AG10803 (cell line): Measurements from ENCODE around the gene SLC2A10.
"Not testable (repeated sequence)": the region's sequence is repeated elsewhere in the genome, so short reads cannot be mapped to it uniquely, and the experiment has no call there.

Experiments
- DNase-seq: peaks from one replicate; pipeline ENCODE4 v3.0.0; 2010; ENCODE audit warnings: low read depth
- H3K4me3 ChIP-seq: 2 replicates; pipeline ENCODE4 v1.5.1; 2011; ENCODE audit warnings: mild to moderate bottlenecking, low read length, control low read depth
- CTCF ChIP-seq: conservative IDR thresholded peaks from 2 replicates; pipeline ENCODE4 v1.5.1; 2011; ENCODE audit warnings: mild to moderate bottlenecking, low read length, control low read depth, inconsistent platforms

SLC2A10 gene

DNA sequence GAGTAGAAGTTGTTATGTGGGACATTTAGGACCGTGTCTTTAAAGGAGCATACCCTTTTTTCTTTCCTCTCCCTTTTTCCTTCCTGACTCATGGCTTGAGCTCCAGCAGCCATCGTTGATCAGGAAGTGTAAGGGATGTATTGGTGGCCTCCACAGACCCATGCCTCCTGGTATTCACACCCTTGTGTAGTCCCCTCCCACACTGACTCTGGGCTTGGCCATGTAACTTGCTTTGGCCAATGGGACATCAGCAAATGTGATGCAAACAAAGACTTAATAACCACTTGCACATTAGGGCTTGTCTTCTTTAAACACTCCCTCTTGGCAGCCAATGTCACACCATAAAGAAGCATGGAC lies 39.2 kb upstream of the SLC2A10 start:
- TF ChIP-seq CTCF = no peak
- no peak for DNase-seq
- H3K4me3 ChIP-seq = no peak overlapping the region

- no peak for DNase-seq
- TF ChIP-seq CTCF = no peak
- H3K4me3 ChIP-seq = no peak overlapping the region
Measured at GRCh38 chr20:46670585-46671584, 38.6 kb upstream of the SLC2A10 start.

DNA sequence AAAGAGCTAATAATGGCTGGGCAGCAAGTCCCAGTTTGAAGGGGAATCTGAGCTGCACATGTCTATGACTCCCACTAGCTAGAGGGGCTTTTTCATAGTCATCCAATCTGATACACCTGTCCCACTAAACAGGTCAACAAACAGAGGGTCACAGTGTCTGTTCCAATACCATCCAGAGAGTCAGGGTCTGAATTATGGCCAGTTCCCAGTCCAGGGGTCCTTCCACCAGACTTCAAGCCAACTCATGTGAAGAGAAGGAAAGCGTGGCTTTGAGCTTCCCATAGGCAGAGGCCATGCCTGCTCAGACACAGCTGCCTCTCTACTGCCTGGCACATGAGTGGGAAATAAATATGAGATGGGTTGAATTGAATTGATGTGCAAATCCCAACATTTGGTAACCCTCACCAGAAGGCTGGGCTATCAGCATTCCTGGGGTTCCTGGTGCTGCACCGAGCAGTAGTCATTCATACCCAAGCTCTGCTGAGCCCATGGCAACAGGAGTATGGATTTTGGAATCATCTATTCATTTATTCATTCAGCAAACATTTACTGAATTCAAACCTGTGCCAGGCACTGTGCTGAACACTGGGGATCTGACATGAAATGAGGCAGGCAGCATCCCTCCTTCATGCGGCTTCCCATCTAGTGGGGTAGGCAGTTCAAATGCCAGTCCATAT lies 37.4 kb upstream of the SLC2A10 start:
- TF ChIP-seq CTCF = no peak
- no peak for DNase-seq
- H3K4me3 ChIP-seq = no peak overlapping the region

DNA sequence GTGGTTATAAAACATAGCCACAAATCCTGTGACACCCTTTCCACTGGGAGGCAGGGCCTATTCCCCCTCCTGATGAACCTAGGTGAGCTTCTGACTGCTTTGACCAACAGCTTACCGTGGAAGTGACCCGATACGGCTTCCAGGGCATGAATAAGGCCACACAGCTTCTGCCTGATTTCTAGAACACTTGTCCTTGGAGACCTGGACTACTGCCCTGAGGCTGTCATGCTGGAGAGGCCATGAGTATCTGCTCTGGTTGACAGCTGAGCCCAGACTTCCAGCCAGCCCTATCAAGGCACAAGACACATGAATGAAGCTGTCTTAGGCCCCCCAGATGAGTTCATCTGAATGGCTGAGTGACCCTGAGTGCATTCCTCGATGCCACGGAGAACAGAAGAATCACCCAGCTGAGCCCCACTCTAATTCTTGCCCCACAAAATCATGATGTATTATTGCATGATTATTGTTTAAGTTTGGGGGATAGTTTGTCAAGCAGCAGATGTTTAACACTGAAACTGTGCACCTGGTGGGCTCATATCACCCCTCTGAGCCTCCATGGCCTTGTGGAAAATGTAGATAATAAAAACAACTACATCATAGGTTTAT lies 36.8 kb upstream of the SLC2A10 start:
- DNase-seq = no peak
- TF ChIP-seq CTCF = no peak

DNA sequence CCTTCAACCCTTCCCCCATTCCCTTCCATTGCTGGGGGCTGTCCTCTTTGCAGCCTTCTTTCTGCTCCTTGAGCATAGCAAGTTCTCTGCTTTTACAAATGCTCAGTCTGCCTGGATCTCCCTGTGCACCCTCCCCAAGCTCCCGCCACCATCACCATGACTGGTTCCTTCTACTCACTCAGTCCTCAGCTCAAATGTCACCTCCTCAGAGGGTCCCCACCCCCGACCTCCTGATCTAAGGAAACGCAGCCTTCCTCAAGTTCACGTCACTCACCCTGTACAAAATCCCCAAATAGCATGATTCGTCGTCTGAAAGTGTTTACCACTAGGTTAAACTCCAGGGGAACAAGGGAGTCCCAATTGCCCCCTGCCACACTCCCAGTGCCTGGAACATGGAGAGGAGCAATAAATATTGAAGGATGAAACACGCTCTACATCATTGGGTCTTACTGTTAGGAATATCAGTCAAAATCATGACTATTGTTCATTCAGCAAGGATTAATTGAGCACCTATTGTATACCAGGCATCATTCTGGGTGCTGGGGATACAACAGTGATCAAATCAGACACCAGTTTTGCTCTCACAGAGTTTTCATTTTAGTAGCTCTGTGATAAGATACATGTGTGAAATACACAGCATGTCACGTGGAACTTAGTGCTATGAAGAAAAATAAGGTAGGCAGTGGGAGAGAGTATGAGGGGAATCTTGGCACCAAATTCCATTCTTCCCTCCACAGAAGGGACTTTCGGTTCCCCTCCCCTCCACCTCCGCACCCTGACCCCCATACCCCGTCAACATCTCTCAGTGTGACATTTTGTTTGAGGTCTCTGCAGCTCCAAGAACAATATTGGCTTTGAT lies 35.8 kb upstream of the SLC2A10 start:
- no peak for DNase-seq
- TF ChIP-seq CTCF = no peak
- H3K4me3 ChIP-seq = no peak overlapping the region

More for the DNA sequence above, 36.8 kb upstream of the SLC2A10 start:
- H3K4me3 ChIP-seq = no peak overlapping the region

GRCh38 chr20:46674253-46675083 lies 35.0 kb upstream of the SLC2A10 start:
- DNase-seq = no peak
- no peak overlapping the region for H3K4me3 ChIP-seq
- TF ChIP-seq CTCF = no peak

- not testable (repeated sequence) for H3K4me3 ChIP-seq, DNase-seq
Measured at GRCh38 chr20:46676649-46677316, 32.7 kb upstream of the SLC2A10 start.
